ENCODE data around the gene WASL.

- TF ChIP-seq, protein P1, sequence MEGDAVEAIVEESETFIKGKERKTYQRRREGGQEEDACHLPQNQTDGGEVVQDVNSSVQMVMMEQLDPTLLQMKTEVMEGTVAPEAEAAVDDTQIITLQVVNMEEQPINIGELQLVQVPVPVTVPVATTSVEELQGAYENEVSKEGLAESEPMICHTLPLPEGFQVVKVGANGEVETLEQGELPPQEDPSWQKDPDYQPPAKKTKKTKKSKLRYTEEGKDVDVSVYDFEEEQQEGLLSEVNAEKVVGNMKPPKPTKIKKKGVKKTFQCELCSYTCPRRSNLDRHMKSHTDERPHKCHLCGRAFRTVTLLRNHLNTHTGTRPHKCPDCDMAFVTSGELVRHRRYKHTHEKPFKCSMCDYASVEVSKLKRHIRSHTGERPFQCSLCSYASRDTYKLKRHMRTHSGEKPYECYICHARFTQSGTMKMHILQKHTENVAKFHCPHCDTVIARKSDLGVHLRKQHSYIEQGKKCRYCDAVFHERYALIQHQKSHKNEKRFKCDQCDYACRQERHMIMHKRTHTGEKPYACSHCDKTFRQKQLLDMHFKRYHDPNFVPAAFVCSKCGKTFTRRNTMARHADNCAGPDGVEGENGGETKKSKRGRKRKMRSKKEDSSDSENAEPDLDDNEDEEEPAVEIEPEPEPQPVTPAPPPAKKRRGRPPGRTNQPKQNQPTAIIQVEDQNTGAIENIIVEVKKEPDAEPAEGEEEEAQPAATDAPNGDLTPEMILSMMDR (IDR thresholded peaks at IDR 0.05): no peak
- TF ChIP-seq POLR2AphosphoS5 (IDR thresholded peaks at IDR 0.05) (no peak), POLR2A (IDR thresholded peaks at IDR 0.05) (no peak)
These were observed 10.4 kb downstream of the WASL start for GRCh38 chr7:123738356-123738755.
